NCI-H146 (cell line): ENCODE results near the gene PMEL.
A peak's percentile ranks its signal among the peaks of the same experiment; 100 is the strongest.
"Not testable (repeated sequence)": the region's sequence is repeated elsewhere in the genome, so short reads cannot be mapped to it uniquely, and the experiment has no call there.

Experiments
- DNase-seq: peaks from one replicate; lab custom pipeline; 2025; lab: John Stamatoyannopoulos, UW

Gene PMEL

GRCh38 chr12:55983232-55983842, 17.5 kb upstream of the PMEL start:
- DNase-seq: no peak

GRCh38 chr12:55982319-55982936, 16.6 kb upstream of the PMEL start:
- DNase-seq: no peak

- not testable (repeated sequence) for DNase-seq
These were observed 16.0 kb upstream of the PMEL start for GRCh38 chr12:55981882-55982281.

- DNase-seq: no peak
These were observed 13.2 kb upstream of the PMEL start for GRCh38 chr12:55979069-55979468.

- DNase-seq: no peak
These were observed 12.6 kb upstream of the PMEL start for GRCh38 chr12:55978393-55978792.

- DNase-seq: peak; percentile 78
These were observed 8.5 kb upstream of the PMEL start for GRCh38 chr12:55974308-55974730.

- DNase-seq: peak; percentile 100
These were observed 7.9 kb upstream of the PMEL start, which contains the start of gene RAB5B for GRCh38 chr12:55973599-55974307. TSS of gene RAB5B (plus strand) at chr12:55974078. CDS start at chr12:55986961, 12,883 bp downstream.

- DNase-seq: peak; percentile 38
These were observed 7.2 kb upstream of the PMEL start for GRCh38 chr12:55972911-55973598.

- no peak for DNase-seq
These were observed 6.6 kb upstream of the PMEL start for GRCh38 chr12:55972456-55972855.

GRCh38 chr12:55972042-55972441, 6.2 kb upstream of the PMEL start:
- no peak for DNase-seq

GRCh38 chr12:55970775-55971174, 4.9 kb upstream of the PMEL start:
- DNase-seq: no peak

- no peak for DNase-seq
These were observed 3.5 kb upstream of the PMEL start for GRCh38 chr12:55969356-55969755.

GRCh38 chr12:55966408-55967281, 803 bp upstream of the PMEL start, which contains the start of gene CDK2:
TSS of gene CDK2 (plus strand) at chr12:55966830. CDS start at chr12:55967009, 179 bp downstream.
- peak; percentile 87 for DNase-seq

- DNase-seq: no peak
These were observed 602 bp downstream of the PMEL start for GRCh38 chr12:55965240-55965639.

GRCh38 chr12:55963760-55964159, 2.1 kb downstream of the PMEL start:
- no peak for DNase-seq

GRCh38 chr12:55957106-55957859, 8.6 kb downstream of the PMEL start:
- no peak for DNase-seq

GRCh38 chr12:55955800-55956508, 9.9 kb downstream of the PMEL start:
- DNase-seq: no peak

GRCh38 chr12:55955344-55955743, 10.5 kb downstream of the PMEL start:
- DNase-seq: no peak

GRCh38 chr12:55946553-55946952, 19.3 kb downstream of the PMEL start:
- DNase-seq: no peak

GRCh38 chr12:55942577-55943136, 23.2 kb downstream of the PMEL start:
- no peak for DNase-seq
